GM12891 (cell line): ENCODE measurements around the gene CAPN5.

Source experiments
- PAX5 ChIP-seq: IDR thresholded peaks from 2 replicates; pipeline ENCODE4 v1.6.1; 2011; ENCODE audit warnings: low read length, moderate library complexity, mild to moderate bottlenecking; ENCODE audit not compliant: insufficient read depth, severe bottlenecking
- POLR2A ChIP-seq: IDR thresholded peaks from 2 replicates; pipeline ENCODE4 v1.6.1; 2011; ENCODE audit warnings: low read depth, low read length, control low read depth
- POLR2AphosphoS5 ChIP-seq: IDR thresholded peaks from 2 replicates; pipeline ENCODE4 v1.6.1; 2011; ENCODE audit warnings: low read depth, low read length, control low read depth
- SPI1 ChIP-seq: IDR thresholded peaks from 2 replicates; pipeline ENCODE4 v1.6.1; 2011; ENCODE audit warnings: low read depth, low read length, control low read depth
- TAF1 ChIP-seq: IDR thresholded peaks from 2 replicates; pipeline ENCODE4 v1.6.1; 2011; ENCODE audit warnings: low read depth, low read length, control low read depth

- TF ChIP-seq POLR2A (no peak), POLR2AphosphoS5 (no peak), TAF1 (no peak), PAX5 (no peak), SPI1 (no peak)
Observed at GRCh38 chr11:77057938-77058474, 8.8 kb upstream of the CAPN5 start.
